ENCODE data around the gene STAU1.

DNA sequence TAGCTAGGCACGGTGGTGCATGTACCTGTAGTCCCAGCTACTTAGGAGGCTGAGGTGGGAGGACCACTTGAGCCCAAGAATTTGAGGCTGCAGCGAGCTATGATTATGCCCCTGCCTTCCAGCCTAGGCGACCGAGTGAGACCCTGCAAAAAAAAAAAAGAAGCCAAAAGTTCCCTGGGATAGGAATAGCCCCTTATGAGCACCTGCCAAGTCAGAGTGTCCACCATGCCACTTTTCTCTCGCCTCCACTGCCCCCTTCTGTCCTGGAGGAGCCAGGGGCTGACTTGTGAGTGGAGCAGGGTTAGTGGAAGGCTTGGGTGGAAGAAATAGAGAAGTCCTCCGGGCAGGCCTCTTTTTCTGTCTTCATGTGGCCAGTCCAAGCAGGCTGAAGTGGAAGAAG lies 18.9 kb upstream of the STAU1 start:
- no peak for TF ChIP-seq POLR2A (IDR thresholded peaks at IDR 0.05)
- TF ChIP-seq, protein P1, sequence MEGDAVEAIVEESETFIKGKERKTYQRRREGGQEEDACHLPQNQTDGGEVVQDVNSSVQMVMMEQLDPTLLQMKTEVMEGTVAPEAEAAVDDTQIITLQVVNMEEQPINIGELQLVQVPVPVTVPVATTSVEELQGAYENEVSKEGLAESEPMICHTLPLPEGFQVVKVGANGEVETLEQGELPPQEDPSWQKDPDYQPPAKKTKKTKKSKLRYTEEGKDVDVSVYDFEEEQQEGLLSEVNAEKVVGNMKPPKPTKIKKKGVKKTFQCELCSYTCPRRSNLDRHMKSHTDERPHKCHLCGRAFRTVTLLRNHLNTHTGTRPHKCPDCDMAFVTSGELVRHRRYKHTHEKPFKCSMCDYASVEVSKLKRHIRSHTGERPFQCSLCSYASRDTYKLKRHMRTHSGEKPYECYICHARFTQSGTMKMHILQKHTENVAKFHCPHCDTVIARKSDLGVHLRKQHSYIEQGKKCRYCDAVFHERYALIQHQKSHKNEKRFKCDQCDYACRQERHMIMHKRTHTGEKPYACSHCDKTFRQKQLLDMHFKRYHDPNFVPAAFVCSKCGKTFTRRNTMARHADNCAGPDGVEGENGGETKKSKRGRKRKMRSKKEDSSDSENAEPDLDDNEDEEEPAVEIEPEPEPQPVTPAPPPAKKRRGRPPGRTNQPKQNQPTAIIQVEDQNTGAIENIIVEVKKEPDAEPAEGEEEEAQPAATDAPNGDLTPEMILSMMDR (IDR thresholded peaks at IDR 0.05) = no peak
